ENCODE measurements around the gene BPIFB1.

Gene BPIFB1, protein sequence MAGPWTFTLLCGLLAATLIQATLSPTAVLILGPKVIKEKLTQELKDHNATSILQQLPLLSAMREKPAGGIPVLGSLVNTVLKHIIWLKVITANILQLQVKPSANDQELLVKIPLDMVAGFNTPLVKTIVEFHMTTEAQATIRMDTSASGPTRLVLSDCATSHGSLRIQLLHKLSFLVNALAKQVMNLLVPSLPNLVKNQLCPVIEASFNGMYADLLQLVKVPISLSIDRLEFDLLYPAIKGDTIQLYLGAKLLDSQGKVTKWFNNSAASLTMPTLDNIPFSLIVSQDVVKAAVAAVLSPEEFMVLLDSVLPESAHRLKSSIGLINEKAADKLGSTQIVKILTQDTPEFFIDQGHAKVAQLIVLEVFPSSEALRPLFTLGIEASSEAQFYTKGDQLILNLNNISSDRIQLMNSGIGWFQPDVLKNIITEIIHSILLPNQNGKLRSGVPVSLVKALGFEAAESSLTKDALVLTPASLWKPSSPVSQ

DNA sequence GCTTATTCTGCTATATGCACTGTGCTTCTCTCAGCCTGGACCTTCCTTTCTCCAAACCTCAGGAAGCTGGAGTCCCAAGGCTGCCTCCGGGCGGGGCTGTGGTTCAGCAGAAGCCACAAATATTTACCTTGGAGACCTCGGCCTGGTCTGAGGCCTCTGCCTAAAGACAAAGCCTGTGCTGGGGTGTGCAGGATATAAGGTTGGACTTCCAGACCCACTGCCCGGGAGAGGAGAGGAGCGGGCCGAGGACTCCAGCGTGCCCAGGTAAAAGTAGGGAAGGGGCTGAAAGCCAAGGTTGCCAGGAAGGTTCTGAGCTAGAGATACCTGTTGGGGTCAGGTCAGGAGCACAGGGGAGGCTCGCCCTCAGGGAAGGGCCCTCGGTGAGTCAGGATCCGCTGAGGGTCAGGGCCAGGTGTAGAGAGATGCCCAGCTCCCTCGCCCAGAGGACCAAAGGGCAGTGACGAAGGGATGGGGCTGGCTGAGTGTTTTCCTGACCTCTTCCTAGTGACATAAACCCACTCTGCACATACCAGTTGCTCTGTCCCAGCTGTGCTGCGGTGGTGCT lies at the start of gene BPIFB1:
TSS of gene BPIFB1 (plus strand) at position 224 of the 565 bp plus-strand sequence. CDS start 2,860 bp downstream, outside the sequence.
- TF ChIP-seq, protein P1, sequence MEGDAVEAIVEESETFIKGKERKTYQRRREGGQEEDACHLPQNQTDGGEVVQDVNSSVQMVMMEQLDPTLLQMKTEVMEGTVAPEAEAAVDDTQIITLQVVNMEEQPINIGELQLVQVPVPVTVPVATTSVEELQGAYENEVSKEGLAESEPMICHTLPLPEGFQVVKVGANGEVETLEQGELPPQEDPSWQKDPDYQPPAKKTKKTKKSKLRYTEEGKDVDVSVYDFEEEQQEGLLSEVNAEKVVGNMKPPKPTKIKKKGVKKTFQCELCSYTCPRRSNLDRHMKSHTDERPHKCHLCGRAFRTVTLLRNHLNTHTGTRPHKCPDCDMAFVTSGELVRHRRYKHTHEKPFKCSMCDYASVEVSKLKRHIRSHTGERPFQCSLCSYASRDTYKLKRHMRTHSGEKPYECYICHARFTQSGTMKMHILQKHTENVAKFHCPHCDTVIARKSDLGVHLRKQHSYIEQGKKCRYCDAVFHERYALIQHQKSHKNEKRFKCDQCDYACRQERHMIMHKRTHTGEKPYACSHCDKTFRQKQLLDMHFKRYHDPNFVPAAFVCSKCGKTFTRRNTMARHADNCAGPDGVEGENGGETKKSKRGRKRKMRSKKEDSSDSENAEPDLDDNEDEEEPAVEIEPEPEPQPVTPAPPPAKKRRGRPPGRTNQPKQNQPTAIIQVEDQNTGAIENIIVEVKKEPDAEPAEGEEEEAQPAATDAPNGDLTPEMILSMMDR (IDR thresholded peaks at IDR 0.05; ENCODE audit: unreplicated experiment in 3 of 3), result no peak
- Mint-ChIP-seq H3K27ac (no peak within 1 kb of the TSS), H3K4me1 (peaks cover 7% of the 10 kb centered on the region), H3K27me3 (ENCODE audit: low read depth) (peaks cover 22% of the 10 kb centered on the region), H3K36me3 (ENCODE audit: low read depth) (no peaks in the 10 kb centered on the region), H3K9me3 (no peaks in the 10 kb centered on the region), H3K4me3 (no peak within 1 kb of the TSS)

DNA sequence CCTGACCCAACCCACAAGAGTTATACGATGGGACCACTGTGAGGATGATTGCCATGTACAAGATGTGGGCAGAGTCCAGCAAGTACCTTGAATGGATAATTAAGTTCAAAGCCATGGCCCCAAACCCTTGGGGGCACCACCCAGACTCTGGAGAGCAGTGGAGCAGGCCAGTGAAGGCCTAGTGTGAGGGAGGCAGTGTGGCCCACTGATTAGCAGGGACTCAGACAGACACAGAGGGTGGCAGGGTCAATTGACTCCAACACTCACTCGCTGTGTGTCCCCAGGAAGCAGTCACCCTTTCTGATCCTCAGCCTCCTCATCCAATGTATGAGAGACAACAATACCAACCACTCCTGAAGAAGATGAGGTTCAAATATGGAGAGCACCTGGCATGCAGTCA lies 49.0 kb upstream of the BPIFB1 start:
- H3K27me3 Mint-ChIP-seq (ENCODE audit: low read depth), result peaks cover 64% of the 10 kb centered on the region
- no peaks in the 10 kb centered on the region for H3K36me3 Mint-ChIP-seq (ENCODE audit: low read depth)
- H3K4me3 Mint-ChIP-seq, result no peak overlapping the region
- no peaks in the 10 kb centered on the region for H3K4me1 Mint-ChIP-seq
- H3K9me3 Mint-ChIP-seq, result no peaks in the 10 kb centered on the region
- TF ChIP-seq, protein P1 (IDR thresholded peaks at IDR 0.05; ENCODE audit: unreplicated experiment in 3 of 3), result no peak
- no peak overlapping the region for H3K27ac Mint-ChIP-seq

GRCh38 chr20:33235696-33236095 lies 47.3 kb upstream of the BPIFB1 start, which contains the start of gene BPIFA1:
Gene BPIFA1, plus strand, starts transcription at chr20:33235996. Its CDS starts 1,716 bp downstream, at chr20:33237712.
- no peak within 1 kb of the TSS for H3K4me3 Mint-ChIP-seq
- no peak within 1 kb of the TSS for H3K27ac Mint-ChIP-seq
- H3K36me3 Mint-ChIP-seq (ENCODE audit: low read depth), result no peaks in the 10 kb centered on the region
- no peaks in the 10 kb centered on the region for H3K9me3 Mint-ChIP-seq
- TF ChIP-seq, protein P1 (IDR thresholded peaks at IDR 0.05; ENCODE audit: unreplicated experiment in 3 of 3), result no peak
- H3K4me1 Mint-ChIP-seq, result no peaks in the 10 kb centered on the region
- H3K27me3 Mint-ChIP-seq (ENCODE audit: low read depth), result peaks cover 56% of the 10 kb centered on the region

- Mint-ChIP-seq H3K4me3 (no peak overlapping the region), H3K27me3 (ENCODE audit: low read depth) (peaks cover 50% of the 10 kb centered on the region), H3K4me1 (no peaks in the 10 kb centered on the region), H3K27ac (no peak overlapping the region), H3K36me3 (ENCODE audit: low read depth) (no peaks in the 10 kb centered on the region), H3K9me3 (no peaks in the 10 kb centered on the region)
- TF ChIP-seq, protein P1 (IDR thresholded peaks at IDR 0.05; ENCODE audit: unreplicated experiment in 3 of 3), result no peak
Measured at GRCh38 chr20:33236351-33236750, 46.7 kb upstream of the BPIFB1 start.

GRCh38 chr20:33237989-33238388 lies 45.0 kb upstream of the BPIFB1 start:
- TF ChIP-seq, protein P1 (IDR thresholded peaks at IDR 0.05; ENCODE audit: unreplicated experiment in 3 of 3), result no peak
- Mint-ChIP-seq H3K27me3 (ENCODE audit: low read depth) (peaks cover 37% of the 10 kb centered on the region), H3K4me1 (no peaks in the 10 kb centered on the region), H3K9me3 (no peaks in the 10 kb centered on the region), H3K36me3 (ENCODE audit: low read depth) (no peaks in the 10 kb centered on the region), H3K27ac (no peak overlapping the region), H3K4me3 (no peak overlapping the region)
